Liver (tissue), 9 donors: ENCODE results near the gene PITPNB. TPM values are rescaled to one million over a fixed set of nuclear protein-coding genes. Genes with fewer than 3 reads are reported as not detected.
A peak's percentile ranks its signal among the peaks of the same experiment; 100 is the strongest.

Source experiments
- DNase-seq: peaks from one replicate; pipeline ENCODE4 v3.0.0-alpha.2; 2017; ENCODE audit warnings: low spot score
- H3K27ac ChIP-seq, 2 donors: one replicate each; pipeline ENCODE4 v1.7.0; 2013; ENCODE audit warnings: inconsistent platforms in 2 of 2, low read length in 2 of 2, control low read depth in 1 of 2, low read depth in 1 of 2, mild to moderate bottlenecking in 1 of 2
- H3K27me3 ChIP-seq, 4 donors: one replicate each; pipeline versions ENCODE4 v1.6.1 to v1.7.0; 2013; ENCODE audit warnings: low read length in 3 of 4, inconsistent platforms in 1 of 4, mild to moderate bottlenecking in 1 of 4, moderate library complexity in 1 of 4; ENCODE audit not compliant: control insufficient read depth in 4 of 4, insufficient read depth in 4 of 4
- H3K36me3 ChIP-seq, 4 donors: one replicate each; pipeline versions ENCODE4 v1.6.1 to v1.7.0; 2013; ENCODE audit warnings: low read length in 3 of 4, mild to moderate bottlenecking in 3 of 4, low read depth in 1 of 4, moderate library complexity in 1 of 4; ENCODE audit not compliant: control insufficient read depth in 4 of 4, insufficient read depth in 3 of 4
- H3K4me1 ChIP-seq, 4 donors: one replicate each; pipeline versions ENCODE4 v1.6.1 to v1.7.0; 2013; ENCODE audit warnings: low read length in 3 of 4, mild to moderate bottlenecking in 3 of 4, moderate library complexity in 1 of 4; ENCODE audit not compliant: control insufficient read depth in 4 of 4, insufficient read depth in 4 of 4
- H3K4me3 ChIP-seq, 3 donors: one replicate each; pipeline versions ENCODE4 v1.6.1 to v1.7.0; 2013; ENCODE audit warnings: low read length in 3 of 3, control low read depth in 1 of 3, low read depth in 1 of 3, mild to moderate bottlenecking in 1 of 3
- H3K9ac ChIP-seq, 2 donors: one replicate each; pipeline ENCODE4 v1.7.0; 2013; ENCODE audit warnings: low read length in 2 of 2, mild to moderate bottlenecking in 2 of 2, moderate library complexity in 2 of 2, control low read depth in 1 of 2, low read depth in 1 of 2
- H3K9me3 ChIP-seq, 4 donors: one replicate each; pipeline versions ENCODE4 v1.6.1 to v1.7.0; 2013; ENCODE audit warnings: low read length in 3 of 4; ENCODE audit not compliant: control insufficient read depth in 4 of 4
- EGR1 ChIP-seq, 2 donors: IDR thresholded peaks; 2 replicates each; pipeline ENCODE4 v1.6.1; 2016 to 2018; ENCODE audit warnings: antibody characterized with exemption in 2 of 2, low read depth in 2 of 2
- FOXA1 ChIP-seq: IDR thresholded peaks from 2 replicates; pipeline ENCODE4 v1.6.1; 2016; ENCODE audit warnings: antibody characterized with exemption
- FOXA2 ChIP-seq: IDR thresholded peaks from 2 replicates; pipeline ENCODE4 v1.6.1; 2016; ENCODE audit warnings: antibody characterized with exemption
- GABPA ChIP-seq, 2 donors: IDR thresholded peaks in 1 of 2; conservative IDR thresholded peaks in 1 of 2; 2 replicates each; pipeline ENCODE4 v1.6.1; 2016; ENCODE audit warnings: antibody characterized with exemption in 2 of 2, mild to moderate bottlenecking in 1 of 2, moderate library complexity in 1 of 2
- HNF4A ChIP-seq, 2 donors: conservative IDR thresholded peaks; 2 replicates each; pipeline ENCODE4 v1.6.1; 2016; ENCODE audit warnings: antibody characterized with exemption in 2 of 2, mild to moderate bottlenecking in 2 of 2
- HNF4G ChIP-seq: IDR thresholded peaks from 2 replicates; pipeline ENCODE4 v1.6.1; 2016; ENCODE audit warnings: antibody characterized with exemption
- JUND ChIP-seq, 2 donors: IDR thresholded peaks; 2 replicates each; pipeline ENCODE4 v1.6.1; 2016; ENCODE audit warnings: antibody characterized with exemption in 2 of 2
- NR2F2 ChIP-seq: IDR thresholded peaks from 2 replicates; pipeline ENCODE4 v1.6.1; 2016; ENCODE audit warnings: antibody characterized with exemption
- RAD21 ChIP-seq, 2 donors: IDR thresholded peaks; 2 replicates each; pipeline ENCODE4 v1.6.1; 2016; ENCODE audit warnings: antibody characterized with exemption in 2 of 2, mild to moderate bottlenecking in 2 of 2
- RXRA ChIP-seq, 2 donors: IDR thresholded peaks; 2 replicates each; pipeline ENCODE4 v1.6.1; 2017 to 2018; ENCODE audit warnings: antibody characterized with exemption in 2 of 2, mild to moderate bottlenecking in 1 of 2
- SP1 ChIP-seq: IDR thresholded peaks from 2 replicates; pipeline ENCODE4 v1.6.1; 2018; ENCODE audit warnings: antibody characterized with exemption, mild to moderate bottlenecking
- TAF1 ChIP-seq: conservative IDR thresholded peaks from 2 replicates; pipeline ENCODE4 v1.6.1; 2016; ENCODE audit warnings: antibody characterized with exemption, mild to moderate bottlenecking
- YY1 ChIP-seq: IDR thresholded peaks from 2 replicates; pipeline ENCODE4 v1.6.1; 2016; ENCODE audit warnings: antibody characterized with exemption, mild to moderate bottlenecking
- WGBS: extraction: QIAGEN DNeasy Blood & Tissue Kit; methylation state at CpG from one replicate; pipeline ENCODE4 v1.1.7; 2013; 5-methylcytosine and 5-hydroxymethylcytosine counted together
- polyA plus RNA-seq, 2 donors: library from polyadenylated mRNA; stranded (reverse) in 1 of 2; unstranded in 1 of 2; fragments of 200-250 nt in 1 of 2; fragments of >200 nt in 1 of 2; fragmentation: Nextera tagmentation in 1 of 2; extraction: Ambion mirVana in 1 of 2; gene quantifications; one replicate each; pipeline versions ENCODE4 v1.2.1 to v1.2.3, GENCODE V29; 2013 to 2015
- total RNA-seq, 2 donors: library from RNA; depleted of rRNA; stranded (reverse); fragments of >200 nt; gene quantifications; one replicate each; pipeline ENCODE4 v1.2.3, GENCODE V29; 2014
- TF ChIP-seq, protein P1 (sequence below): IDR thresholded peaks from 2 replicates; pipeline ENCODE4 v1.6.1; 2016; ENCODE audit warnings: antibody characterized with exemption
- TF ChIP-seq, protein P2 (sequence below): IDR thresholded peaks from 2 replicates; pipeline ENCODE4 v1.6.1; 2016; ENCODE audit warnings: antibody characterized with exemption
- TF ChIP-seq, protein P3 (sequence below): IDR thresholded peaks from 2 replicates; pipeline ENCODE4 v1.6.1; 2016; ENCODE audit warnings: antibody characterized with exemption, mild to moderate bottlenecking
- TF ChIP-seq, protein P4 (sequence below): fragments of 150-350 bp; IDR thresholded peaks from 2 replicates; pipeline ENCODE4 v1.5.1; 2017; ENCODE audit warnings: improper control_type of control experiment, low read depth, low read length; ENCODE audit not compliant: missing input control
- TF ChIP-seq, protein P5 (sequence below): IDR thresholded peaks from 2 replicates; pipeline ENCODE4 v1.6.1; 2016; ENCODE audit warnings: antibody characterized with exemption
- donor health status: healthy.
- donor health status: healthy.
- donor health status: healthy.
- donor health status: healthy.
- donor health status: healthy.

PITPNB gene
- total and polyA plus RNA-seq, 4 donors: 18.4 to 57.4 (median 34.4) TPM

DNA sequence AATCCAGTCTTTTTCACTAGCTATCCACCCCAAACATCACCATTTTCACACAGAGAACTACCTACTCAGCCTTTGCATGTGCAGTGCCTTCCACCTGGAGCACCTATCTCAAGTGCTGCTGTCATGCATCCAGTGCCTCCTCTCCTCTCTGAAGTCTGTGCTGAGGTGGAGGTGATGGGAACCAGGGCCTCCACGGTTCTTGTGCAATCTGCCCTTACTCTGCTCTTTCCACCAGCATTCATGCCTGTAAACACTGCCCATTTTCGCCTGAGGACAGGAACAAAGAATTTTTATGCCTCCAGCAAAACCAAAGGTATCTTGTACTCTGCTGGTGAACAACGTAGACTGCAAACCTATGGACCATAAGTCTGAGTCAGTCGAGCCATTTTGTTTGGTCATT is 27.0 kb downstream of the PITPNB start:
- Histone ChIP-seq H3K27ac (peak overlapping the region; percentile 79 to 82), H3K27me3 (no peaks in the 10 kb centered on the region), H3K9ac (no peak overlapping the region), H3K4me3 (peak overlapping the region in 1 of 3 donors; percentile 5), H3K9me3 (no peaks in the 10 kb centered on the region), H3K36me3 (peaks cover 0 to 20% (median 6%) of the 10 kb centered on the region in 4 donors), H3K4me1 (peaks cover 5 to 65% (median 47%) of the 10 kb centered on the region in 4 donors)
- no peak for DNase-seq
- 43% methylated on average over 4 of the region's 4 CpGs for WGBS
- TF ChIP-seq, protein P1, sequence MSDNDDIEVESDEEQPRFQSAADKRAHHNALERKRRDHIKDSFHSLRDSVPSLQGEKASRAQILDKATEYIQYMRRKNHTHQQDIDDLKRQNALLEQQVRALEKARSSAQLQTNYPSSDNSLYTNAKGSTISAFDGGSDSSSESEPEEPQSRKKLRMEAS: no peak
- TF ChIP-seq RXRA (IDR thresholded peaks at IDR 0.05): peak; percentile 44 to 60
- TF ChIP-seq, protein P2, sequence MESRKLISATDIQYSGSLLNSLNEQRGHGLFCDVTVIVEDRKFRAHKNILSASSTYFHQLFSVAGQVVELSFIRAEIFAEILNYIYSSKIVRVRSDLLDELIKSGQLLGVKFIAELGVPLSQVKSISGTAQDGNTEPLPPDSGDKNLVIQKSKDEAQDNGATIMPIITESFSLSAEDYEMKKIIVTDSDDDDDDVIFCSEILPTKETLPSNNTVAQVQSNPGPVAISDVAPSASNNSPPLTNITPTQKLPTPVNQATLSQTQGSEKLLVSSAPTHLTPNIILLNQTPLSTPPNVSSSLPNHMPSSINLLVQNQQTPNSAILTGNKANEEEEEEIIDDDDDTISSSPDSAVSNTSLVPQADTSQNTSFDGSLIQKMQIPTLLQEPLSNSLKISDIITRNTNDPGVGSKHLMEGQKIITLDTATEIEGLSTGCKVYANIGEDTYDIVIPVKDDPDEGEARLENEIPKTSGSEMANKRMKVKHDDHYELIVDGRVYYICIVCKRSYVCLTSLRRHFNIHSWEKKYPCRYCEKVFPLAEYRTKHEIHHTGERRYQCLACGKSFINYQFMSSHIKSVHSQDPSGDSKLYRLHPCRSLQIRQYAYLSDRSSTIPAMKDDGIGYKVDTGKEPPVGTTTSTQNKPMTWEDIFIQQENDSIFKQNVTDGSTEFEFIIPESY: no peak
- TF ChIP-seq, protein P3, sequence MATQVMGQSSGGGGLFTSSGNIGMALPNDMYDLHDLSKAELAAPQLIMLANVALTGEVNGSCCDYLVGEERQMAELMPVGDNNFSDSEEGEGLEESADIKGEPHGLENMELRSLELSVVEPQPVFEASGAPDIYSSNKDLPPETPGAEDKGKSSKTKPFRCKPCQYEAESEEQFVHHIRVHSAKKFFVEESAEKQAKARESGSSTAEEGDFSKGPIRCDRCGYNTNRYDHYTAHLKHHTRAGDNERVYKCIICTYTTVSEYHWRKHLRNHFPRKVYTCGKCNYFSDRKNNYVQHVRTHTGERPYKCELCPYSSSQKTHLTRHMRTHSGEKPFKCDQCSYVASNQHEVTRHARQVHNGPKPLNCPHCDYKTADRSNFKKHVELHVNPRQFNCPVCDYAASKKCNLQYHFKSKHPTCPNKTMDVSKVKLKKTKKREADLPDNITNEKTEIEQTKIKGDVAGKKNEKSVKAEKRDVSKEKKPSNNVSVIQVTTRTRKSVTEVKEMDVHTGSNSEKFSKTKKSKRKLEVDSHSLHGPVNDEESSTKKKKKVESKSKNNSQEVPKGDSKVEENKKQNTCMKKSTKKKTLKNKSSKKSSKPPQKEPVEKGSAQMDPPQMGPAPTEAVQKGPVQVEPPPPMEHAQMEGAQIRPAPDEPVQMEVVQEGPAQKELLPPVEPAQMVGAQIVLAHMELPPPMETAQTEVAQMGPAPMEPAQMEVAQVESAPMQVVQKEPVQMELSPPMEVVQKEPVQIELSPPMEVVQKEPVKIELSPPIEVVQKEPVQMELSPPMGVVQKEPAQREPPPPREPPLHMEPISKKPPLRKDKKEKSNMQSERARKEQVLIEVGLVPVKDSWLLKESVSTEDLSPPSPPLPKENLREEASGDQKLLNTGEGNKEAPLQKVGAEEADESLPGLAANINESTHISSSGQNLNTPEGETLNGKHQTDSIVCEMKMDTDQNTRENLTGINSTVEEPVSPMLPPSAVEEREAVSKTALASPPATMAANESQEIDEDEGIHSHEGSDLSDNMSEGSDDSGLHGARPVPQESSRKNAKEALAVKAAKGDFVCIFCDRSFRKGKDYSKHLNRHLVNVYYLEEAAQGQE: no peak
- TF ChIP-seq, protein P4, sequence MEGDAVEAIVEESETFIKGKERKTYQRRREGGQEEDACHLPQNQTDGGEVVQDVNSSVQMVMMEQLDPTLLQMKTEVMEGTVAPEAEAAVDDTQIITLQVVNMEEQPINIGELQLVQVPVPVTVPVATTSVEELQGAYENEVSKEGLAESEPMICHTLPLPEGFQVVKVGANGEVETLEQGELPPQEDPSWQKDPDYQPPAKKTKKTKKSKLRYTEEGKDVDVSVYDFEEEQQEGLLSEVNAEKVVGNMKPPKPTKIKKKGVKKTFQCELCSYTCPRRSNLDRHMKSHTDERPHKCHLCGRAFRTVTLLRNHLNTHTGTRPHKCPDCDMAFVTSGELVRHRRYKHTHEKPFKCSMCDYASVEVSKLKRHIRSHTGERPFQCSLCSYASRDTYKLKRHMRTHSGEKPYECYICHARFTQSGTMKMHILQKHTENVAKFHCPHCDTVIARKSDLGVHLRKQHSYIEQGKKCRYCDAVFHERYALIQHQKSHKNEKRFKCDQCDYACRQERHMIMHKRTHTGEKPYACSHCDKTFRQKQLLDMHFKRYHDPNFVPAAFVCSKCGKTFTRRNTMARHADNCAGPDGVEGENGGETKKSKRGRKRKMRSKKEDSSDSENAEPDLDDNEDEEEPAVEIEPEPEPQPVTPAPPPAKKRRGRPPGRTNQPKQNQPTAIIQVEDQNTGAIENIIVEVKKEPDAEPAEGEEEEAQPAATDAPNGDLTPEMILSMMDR: no peak
- no peak for TF ChIP-seq FOXA2
- TF ChIP-seq, protein P5, sequence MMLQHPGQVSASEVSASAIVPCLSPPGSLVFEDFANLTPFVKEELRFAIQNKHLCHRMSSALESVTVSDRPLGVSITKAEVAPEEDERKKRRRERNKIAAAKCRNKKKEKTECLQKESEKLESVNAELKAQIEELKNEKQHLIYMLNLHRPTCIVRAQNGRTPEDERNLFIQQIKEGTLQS: no peak
- TF ChIP-seq JUND (IDR thresholded peaks at IDR 0.05): no peak
- TF ChIP-seq TAF1: peak; percentile 84
- TF ChIP-seq SP1: no peak
- no peak for TF ChIP-seq NR2F2
- TF ChIP-seq HNF4G: no peak
- TF ChIP-seq FOXA1: no peak
- no peak for TF ChIP-seq EGR1 (IDR thresholded peaks at IDR 0.05; ENCODE audit: low read depth in 2 of 2)
- peak; percentile 56 to 60 for TF ChIP-seq HNF4A (conservative IDR thresholded peaks at IDR 0.05)
- TF ChIP-seq YY1: peak; percentile 59
- no peak for TF ChIP-seq GABPA (IDR thresholded peaks at IDR 0.05 in 1 of 2, conservative IDR thresholded peaks at IDR 0.05 in 1 of 2)
- peak in 1 of 2 donors; percentile 41 for TF ChIP-seq RAD21 (IDR thresholded peaks at IDR 0.05)
